ENCODE measurements around the gene MAN1B1.

Gene MAN1B1

DNA sequence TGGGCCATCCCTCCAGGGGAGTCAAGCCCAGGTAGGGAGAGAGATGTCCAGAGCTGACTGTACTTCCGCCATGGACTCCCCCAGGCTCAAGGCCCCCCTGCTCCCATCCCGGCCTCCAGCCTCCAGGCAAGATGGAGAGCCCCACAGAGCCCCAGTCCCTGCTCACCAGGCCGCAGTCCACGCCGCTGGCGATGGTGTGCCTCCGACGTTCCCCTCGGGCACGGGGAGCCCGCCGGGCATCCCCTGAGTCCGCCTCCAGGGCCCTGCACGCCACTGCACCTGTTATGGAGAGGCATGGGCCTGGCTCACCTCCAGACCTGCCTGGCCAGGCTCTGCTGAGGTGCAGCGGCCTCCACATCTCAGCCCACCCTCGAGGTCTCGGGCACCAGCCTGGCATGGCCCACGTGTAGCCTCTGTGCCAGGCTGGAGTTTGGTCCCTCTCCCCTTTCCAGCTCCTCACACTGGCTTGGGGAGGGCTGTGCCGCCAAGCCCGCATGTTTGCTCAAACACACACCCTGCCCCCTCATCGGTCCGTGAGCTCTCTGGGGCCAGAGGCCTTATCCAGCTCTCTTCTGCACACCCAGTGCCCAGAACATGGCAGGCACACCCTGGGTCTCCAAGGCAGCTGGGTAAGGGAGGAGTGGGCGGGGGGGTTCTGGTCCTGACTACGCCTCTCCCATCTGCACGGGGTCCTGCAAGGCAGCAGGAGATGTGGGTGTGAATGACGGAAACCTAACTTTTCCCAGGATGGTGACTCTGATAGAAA, 20.5 kb upstream of the MAN1B1 start:
- TF ChIP-seq FOXP2 (optimal IDR thresholded peaks at IDR 0.05; ENCODE audit: borderline replicate concordance, extremely low read depth, extremely low read length, insufficient read depth) (no peak), SIN3A (IDR thresholded peaks at IDR 0.05; ENCODE audit: borderline replicate concordance, insufficient read depth, low read length) (no peak), REST (IDR thresholded peaks at IDR 0.05; ENCODE audit: insufficient read depth in 1 of 2, low read depth in 2 of 2, low read length in 2 of 2) (no peak), POLR2AphosphoS5 (IDR thresholded peaks at IDR 0.05; ENCODE audit: low read depth, low read length) (no peak), TAF1 (IDR thresholded peaks at IDR 0.05; ENCODE audit: borderline replicate concordance, insufficient read depth, low read length) (no peak)

- no peak for TF ChIP-seq TAF1 (IDR thresholded peaks at IDR 0.05; ENCODE audit: borderline replicate concordance, insufficient read depth, low read length)
- peak; percentile 54 to 69; a peak in 3 of 4 replicates for TF ChIP-seq REST (IDR thresholded peaks at IDR 0.05; ENCODE audit: insufficient read depth in 1 of 2, low read depth in 2 of 2, low read length in 2 of 2)
- no peak for TF ChIP-seq POLR2AphosphoS5 (IDR thresholded peaks at IDR 0.05; ENCODE audit: low read depth, low read length)
These were observed 18.8 kb upstream of the MAN1B1 start for GRCh38 chr9:137067860-137068538.

DNA sequence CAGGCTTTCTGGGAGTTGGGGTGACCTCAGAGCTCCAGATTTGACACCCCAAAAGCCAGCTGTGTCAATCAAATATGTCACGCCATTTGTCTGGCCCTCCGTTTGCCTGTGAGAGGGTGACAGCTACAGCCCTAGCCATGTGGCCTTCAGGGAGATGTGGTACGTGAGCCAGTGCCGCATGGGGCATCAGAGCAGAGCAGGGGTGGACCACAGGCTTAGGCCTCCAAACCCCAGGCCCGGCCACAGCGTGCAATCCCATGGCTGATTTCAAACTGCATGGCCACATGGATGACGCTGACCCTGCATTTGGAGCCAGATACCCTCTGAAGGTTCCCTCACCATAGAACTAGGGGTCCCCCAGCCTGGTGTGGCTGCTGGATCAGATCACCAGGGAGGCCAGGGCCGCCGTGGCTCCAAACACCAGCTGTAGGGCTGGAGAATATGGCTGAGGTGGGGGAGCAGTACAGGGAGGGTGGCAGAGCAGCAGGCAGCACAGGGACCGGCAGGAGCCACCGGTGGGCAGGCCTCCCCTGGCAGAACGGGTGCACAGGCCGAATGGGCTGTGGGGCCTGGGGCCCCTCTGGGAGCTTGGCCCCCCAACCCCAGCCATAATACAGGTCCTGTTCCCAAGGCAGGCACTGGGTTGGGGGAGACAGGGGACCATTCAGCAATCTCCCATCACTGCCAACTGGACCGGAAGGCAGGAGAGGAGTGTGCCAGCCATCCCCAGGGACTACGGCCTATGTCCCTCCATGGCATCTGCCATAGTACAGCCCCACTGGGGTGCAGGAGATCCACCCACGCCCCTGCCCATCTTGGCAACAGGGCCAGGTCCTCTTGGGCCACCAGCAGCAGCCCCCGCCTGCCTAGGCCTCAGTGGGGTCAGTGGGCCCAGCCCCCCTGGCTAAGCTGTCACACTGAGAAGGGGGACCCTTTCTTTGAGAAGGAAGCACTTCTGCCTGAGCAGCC, 18.0 kb upstream of the MAN1B1 start:
- no peak for TF ChIP-seq SIN3A (IDR thresholded peaks at IDR 0.05; ENCODE audit: borderline replicate concordance, insufficient read depth, low read length)
- TF ChIP-seq TAF1 (IDR thresholded peaks at IDR 0.05; ENCODE audit: borderline replicate concordance, insufficient read depth, low read length), result no peak
- no peak for TF ChIP-seq FOXP2 (optimal IDR thresholded peaks at IDR 0.05; ENCODE audit: borderline replicate concordance, extremely low read depth, extremely low read length, insufficient read depth)
- TF ChIP-seq POLR2AphosphoS5 (IDR thresholded peaks at IDR 0.05; ENCODE audit: low read depth, low read length), result no peak
- no peak for TF ChIP-seq REST (IDR thresholded peaks at IDR 0.05; ENCODE audit: insufficient read depth in 1 of 2, low read depth in 2 of 2, low read length in 2 of 2)

DNA sequence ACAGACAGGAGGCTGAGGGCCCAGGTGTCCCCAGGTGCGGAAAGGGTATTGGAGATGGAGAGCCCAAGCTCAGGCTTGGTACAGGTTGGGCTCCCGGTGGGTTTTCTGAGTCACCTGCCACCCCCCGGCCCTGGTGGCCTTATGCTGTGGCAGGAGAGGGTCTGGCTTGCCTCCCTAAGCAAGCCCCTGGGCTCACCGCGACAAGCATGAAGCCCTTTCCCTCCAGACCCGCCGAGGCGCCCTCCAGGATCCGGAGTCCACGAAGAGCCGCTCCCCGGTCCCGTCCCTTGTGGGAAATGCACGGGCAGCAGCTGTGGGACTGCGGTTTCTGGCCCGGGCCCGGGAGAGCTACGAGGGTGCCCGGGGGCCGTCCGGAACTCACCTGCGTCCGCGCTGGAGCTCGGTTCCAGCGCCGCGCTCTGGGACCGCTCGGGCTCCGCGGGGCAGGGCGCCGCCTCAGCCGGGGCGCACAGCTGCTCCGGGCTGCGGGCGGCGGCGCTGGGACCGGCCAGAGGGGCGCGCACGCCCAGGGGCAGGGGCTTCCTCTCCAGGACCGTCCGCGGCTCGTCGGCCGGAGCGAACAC, 17.2 kb upstream of the MAN1B1 start:
- TF ChIP-seq REST (IDR thresholded peaks at IDR 0.05; ENCODE audit: insufficient read depth in 1 of 2, low read depth in 2 of 2, low read length in 2 of 2) (no peak), FOXP2 (optimal IDR thresholded peaks at IDR 0.05; ENCODE audit: borderline replicate concordance, extremely low read depth, extremely low read length, insufficient read depth) (no peak), POLR2AphosphoS5 (IDR thresholded peaks at IDR 0.05; ENCODE audit: low read depth, low read length) (no peak), SIN3A (IDR thresholded peaks at IDR 0.05; ENCODE audit: borderline replicate concordance, insufficient read depth, low read length) (no peak), TAF1 (IDR thresholded peaks at IDR 0.05; ENCODE audit: borderline replicate concordance, insufficient read depth, low read length) (no peak)
